ENCODE measurements around the gene CYB561D1.

The CYB561D1 gene

GRCh38 chr1:109543988-109544735, 50.3 kb downstream of the CYB561D1 start:
- Histone ChIP-seq H3K27me3 (ENCODE audit: insufficient read depth, poor library complexity, severe bottlenecking) (no peaks in the 10 kb centered on the region), H3K27ac (replicated peaks) (no peak overlapping the region), H3K4me3 (replicated peaks; ENCODE audit: insufficient read depth, low read length) (no peak overlapping the region)
- TF ChIP-seq SPI1 (IDR thresholded peaks at IDR 0.05; ENCODE audit: borderline replicate concordance, low read depth) (no peak), GABPA (IDR thresholded peaks at IDR 0.05; ENCODE audit: low read depth) (no peak), POLR2AphosphoS5 (IDR thresholded peaks at IDR 0.05; ENCODE audit: low read depth) (no peak), CTCF (IDR thresholded peaks at IDR 0.05; ENCODE audit: insufficient read depth, low read length) (no peak), REST (IDR thresholded peaks at IDR 0.05; ENCODE audit: insufficient replicate concordance, low read depth) (no peak)
- no peak for DNase-seq (ENCODE audit: low read depth in 1 of 2, low spot score in 1 of 2)

- peak; percentile 35 for TF ChIP-seq CTCF (IDR thresholded peaks at IDR 0.05; ENCODE audit: insufficient read depth, low read length)
- no peak for TF ChIP-seq GABPA (IDR thresholded peaks at IDR 0.05; ENCODE audit: low read depth)
- TF ChIP-seq SPI1 (IDR thresholded peaks at IDR 0.05; ENCODE audit: borderline replicate concordance, low read depth): no peak
- Histone ChIP-seq H3K4me3 (replicated peaks; ENCODE audit: insufficient read depth, low read length) (peak overlapping the region; percentile 9), H3K27me3 (ENCODE audit: insufficient read depth, poor library complexity, severe bottlenecking) (no peaks in the 10 kb centered on the region), H3K27ac (replicated peaks) (peak overlapping the region; percentile 91)
- peak; percentile 52 to 91 for DNase-seq (ENCODE audit: low read depth in 1 of 2, low spot score in 1 of 2)
Measured at GRCh38 chr1:109546311-109547109, 52.6 kb downstream of the CYB561D1 start.

- Histone ChIP-seq H3K27ac (replicated peaks) (peak overlapping the region; percentile 91), H3K4me3 (replicated peaks; ENCODE audit: insufficient read depth, low read length) (peak overlapping the region; percentile 79), H3K27me3 (ENCODE audit: insufficient read depth, poor library complexity, severe bottlenecking) (no peaks in the 10 kb centered on the region)
- peak in 1 of 2 experiments; percentile 20 for DNase-seq (ENCODE audit: low read depth in 1 of 2, low spot score in 1 of 2)
- no peak for TF ChIP-seq POLR2AphosphoS5 (IDR thresholded peaks at IDR 0.05; ENCODE audit: low read depth)
- TF ChIP-seq SPI1 (IDR thresholded peaks at IDR 0.05; ENCODE audit: borderline replicate concordance, low read depth): no peak
- no peak for TF ChIP-seq REST (IDR thresholded peaks at IDR 0.05; ENCODE audit: insufficient replicate concordance, low read depth)
- TF ChIP-seq GABPA (IDR thresholded peaks at IDR 0.05; ENCODE audit: low read depth): no peak
- no peak for TF ChIP-seq CTCF (IDR thresholded peaks at IDR 0.05; ENCODE audit: insufficient read depth, low read length)
Measured at GRCh38 chr1:109547463-109548320, 53.8 kb downstream of the CYB561D1 start.

All from HL-60 (cell line).